Skin of body (tissue), 2 donors: ENCODE measurements around the gene NUDT6. TPM values are rescaled to one million over a fixed set of nuclear protein-coding genes. Genes with fewer than 3 reads are reported as not detected.
A peak's percentile ranks its signal among the peaks of the same experiment; 100 is the strongest.
"Not testable (repeated sequence)": the region's sequence is repeated elsewhere in the genome, so short reads cannot be mapped to it uniquely, and the experiment has no call there.

ENCODE experiments used
- DNase-seq: peaks from one replicate; lab custom pipeline; 2025; lab: John Stamatoyannopoulos, UW
- total RNA-seq: library from RNA; depleted of rRNA; stranded (reverse); fragments of >200 nt; gene quantifications from one replicate; pipeline ENCODE4 v1.2.3, GENCODE V29; 2014

The NUDT6 gene
- 7.2 TPM for total RNA-seq

DNA sequence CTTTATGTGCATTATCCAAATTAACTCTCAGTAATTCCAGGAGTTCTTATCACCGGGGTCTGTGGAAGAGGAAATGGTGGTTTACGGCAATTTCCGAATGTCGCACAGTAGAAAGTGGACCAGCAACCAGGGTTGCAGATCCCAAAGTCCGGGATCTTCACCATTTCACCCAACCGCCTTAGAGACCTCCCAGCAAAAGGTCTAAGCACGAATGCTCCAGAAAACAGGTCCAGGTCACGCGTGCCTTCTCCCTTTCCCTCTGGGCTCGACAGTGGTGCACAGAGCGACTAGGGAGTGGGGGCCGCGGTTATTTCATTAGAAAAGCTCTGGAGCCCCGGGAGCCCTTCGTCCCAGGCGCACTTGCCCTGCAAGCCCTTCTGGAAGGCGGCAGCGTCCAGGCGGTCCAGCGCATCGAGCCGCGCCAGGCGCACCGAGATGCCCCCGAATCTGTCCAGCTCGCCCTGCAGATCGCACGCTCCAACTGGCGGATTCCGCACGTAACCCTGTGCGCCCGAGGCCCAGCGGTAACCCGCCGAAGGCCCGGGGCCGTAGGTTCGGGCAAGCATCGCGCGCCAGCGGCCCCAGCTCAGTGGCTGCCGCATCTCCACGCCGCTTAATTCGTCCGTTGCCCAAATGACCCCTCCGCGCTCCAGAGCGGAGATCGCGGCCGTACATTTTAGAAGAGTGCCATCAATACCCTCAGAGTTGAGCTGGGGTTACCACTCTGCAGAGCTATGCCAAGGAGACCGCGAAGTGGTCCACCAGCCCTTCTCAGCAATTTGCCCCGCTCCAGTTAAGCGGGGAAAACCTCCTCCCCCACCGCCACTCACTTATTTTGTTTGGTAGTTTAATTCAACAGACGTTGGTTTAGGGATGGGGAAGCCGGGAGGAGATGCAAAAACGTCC is at the start of gene NUDT6:
Gene NUDT6 (minus strand): TSS at position 627 of the 906 bp plus-strand sequence. CDS start 25 bp downstream, at position 602.
- DNase-seq = peak; percentile 44

DNA sequence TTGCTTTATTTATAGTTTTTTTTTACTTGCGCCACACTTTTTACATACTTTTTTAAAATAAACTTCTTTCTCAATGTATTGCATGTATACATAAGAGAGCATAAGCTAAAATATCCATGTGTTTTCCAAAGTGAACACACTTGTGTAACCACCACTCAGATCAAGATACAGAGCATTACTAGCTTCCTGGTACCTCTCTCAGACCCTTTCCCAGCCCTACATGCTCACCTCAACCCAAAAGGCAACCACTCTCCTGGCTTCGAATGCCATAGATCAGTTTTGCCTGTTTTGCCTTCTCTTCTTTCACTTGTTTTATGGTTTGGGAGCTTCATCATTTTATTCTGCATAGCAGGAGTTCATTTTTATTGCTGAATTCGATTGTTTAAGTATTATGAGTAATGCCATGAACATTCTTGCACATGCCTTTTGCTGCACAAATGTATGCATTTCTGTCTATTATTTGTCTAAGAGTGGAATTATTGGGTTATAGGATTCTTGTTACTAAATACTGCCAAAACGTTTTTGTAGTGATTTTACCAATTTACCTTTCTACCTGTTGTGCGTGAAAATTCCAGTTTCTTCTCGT is 45.9 kb upstream of the NUDT6 start:
- no peak for DNase-seq

DNA sequence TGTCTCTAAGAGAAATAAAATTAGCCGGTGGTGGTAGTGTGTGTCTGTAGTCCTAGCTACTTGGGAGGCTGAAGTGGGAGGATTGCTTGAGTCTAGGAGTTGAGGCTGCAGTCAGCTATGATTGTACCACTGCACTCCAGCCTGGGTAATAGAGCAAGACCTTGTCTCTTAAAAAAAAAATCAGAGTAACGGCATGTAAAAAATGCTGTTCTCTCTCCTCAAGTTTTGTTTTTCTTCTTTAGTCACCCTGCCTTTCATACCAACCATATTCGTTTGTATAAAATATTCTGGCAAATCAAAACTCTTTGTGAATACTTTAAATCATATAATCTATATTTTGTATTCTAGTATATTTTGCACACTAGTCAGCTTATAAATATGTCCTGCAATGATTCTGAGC is 44.8 kb upstream of the NUDT6 start:
- no peak for DNase-seq

- DNase-seq = no peak
These were observed 43.8 kb upstream of the NUDT6 start for GRCh38 chr4:122966201-122966600.

- DNase-seq = no peak
These were observed 40.8 kb upstream of the NUDT6 start for GRCh38 chr4:122963216-122963615.

- no peak for DNase-seq
These were observed 38.2 kb upstream of the NUDT6 start for GRCh38 chr4:122960611-122961000.

DNA sequence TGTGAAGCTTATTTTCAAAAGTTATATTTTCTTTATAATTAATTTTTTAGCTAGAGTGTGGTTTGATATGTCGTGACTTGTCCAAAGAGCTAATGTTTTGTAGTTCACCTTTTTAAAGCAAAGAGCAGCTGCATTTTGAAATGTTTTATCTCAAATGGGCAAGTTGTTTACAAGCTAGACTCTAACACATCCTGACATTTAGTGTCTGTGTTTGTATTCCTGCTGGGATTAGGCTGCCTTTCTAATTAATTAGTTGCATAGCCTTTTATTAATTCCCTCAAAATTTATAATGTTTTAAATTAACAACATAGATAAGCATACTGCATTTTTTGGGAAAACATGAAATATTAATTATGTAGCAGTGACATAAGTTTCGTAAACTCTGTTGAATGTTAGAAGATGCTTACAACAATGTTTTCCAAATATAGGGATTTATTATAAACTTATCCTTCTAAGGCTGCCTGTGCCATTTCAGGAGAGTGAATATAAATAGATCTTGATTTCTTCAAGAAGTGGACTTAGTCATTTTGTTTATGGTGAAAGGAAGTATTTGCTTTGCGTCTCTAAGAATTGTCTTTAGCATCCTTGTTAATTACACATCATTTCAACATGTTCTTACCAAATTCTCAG is 37.7 kb upstream of the NUDT6 start:
- no peak for DNase-seq

DNA sequence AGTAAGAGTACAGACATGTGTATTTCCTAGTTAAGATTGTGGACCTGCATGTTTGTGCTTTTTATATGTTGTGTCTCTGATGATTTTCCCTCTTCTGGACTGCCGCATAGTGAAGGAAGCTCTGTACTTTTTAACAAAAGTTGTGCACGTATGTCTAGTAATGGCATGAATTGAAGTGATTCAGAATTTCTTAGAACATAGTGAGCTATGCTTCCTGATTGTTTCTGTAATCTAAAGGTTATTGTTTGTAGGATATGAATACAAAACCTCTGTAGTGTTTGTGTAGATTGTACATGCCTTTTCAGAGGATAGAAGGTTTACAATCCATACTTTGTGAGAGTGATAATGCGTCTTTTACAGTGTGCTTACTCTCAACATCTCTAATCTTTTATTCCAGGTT is 37.0 kb upstream of the NUDT6 start:
- no peak for DNase-seq

GRCh38 chr4:122958505-122958904 is 36.1 kb upstream of the NUDT6 start:
- no peak for DNase-seq

DNA sequence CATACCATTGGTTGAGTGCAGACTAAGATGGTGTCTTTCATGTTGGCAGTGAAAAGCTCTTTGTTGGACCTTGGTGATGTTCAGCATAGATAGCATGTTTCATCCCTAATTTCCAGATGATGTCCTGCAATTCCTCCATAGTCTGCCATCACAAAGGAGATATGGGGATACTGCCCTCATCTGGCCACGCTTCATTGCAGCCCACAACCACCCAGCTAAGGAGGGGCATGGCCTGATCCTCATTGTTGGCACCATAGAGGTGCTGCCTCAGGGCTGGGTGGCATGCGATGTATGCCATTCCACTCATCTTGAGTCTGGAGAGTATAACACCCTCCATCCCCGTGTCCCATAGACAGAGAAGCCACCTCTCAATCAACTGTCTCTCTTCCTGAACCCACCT is 31.5 kb upstream of the NUDT6 start:
- DNase-seq = no peak

DNA sequence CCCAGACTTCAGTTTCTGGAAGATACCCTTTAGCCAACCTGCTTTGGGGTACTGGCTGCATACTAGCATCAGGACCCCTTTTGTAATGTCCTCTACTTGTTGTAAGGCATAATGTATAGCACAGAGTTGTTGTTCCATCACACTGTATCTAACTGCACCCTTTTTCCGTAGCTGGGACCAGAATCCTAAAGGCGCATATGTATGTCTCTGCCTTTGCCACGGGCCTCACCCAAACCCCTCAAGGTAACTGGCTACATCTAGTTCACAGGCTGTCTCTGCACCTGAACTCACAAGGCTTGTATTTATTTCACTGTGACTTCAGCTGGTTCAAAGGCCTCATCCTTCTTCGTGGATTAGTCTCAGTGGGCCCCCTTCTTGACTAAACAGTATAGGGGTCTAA is 29.6 kb upstream of the NUDT6 start:
- DNase-seq = no peak

GRCh38 chr4:122948671-122949070 is 26.3 kb upstream of the NUDT6 start:
- DNase-seq = no peak

- DNase-seq = no peak
These were observed 23.7 kb upstream of the NUDT6 start for GRCh38 chr4:122946142-122946541.

DNA sequence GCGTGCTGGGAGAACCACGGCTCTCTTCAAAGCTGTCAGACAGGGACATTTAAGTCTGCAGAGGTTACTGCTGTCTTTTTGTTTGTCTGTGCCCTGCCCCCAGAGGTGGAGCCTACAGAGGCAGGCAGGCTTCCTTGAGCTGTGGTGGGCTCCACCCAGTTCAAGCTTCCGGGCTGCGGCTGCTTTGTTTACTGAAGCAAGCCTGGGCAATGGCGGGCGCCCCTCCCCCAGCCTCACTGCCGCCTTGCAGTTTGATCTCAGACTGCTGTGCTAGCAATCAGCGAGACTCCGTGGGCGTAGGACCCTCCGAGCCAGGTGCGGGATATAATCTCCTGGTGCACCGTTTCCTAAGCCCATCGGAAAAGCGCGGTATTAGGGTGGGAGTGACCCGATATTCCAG is 22.7 kb upstream of the NUDT6 start:
- DNase-seq = not testable (repeated sequence)

GRCh38 chr4:122932763-122933162 is 10.4 kb upstream of the NUDT6 start:
- no peak for DNase-seq

DNA sequence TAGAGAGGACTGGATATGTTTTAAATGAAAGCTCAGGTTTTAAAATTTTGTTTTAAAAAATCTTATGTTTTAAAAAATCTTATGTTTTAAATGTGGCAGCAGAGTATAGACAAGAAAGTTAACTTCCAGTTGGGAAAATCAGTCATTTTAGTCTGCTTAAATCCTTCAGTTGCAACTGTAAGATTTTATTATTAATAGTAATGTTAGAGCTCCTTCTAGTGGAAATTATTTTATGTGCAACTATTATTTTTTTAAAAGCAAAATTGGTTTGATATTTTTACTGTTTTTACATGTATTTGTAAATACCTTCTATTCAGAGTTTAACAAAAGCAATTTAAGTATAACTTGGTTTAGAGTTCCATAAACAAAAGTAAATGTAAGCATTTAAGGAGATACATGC is 8.5 kb upstream of the NUDT6 start:
- DNase-seq = no peak

DNA sequence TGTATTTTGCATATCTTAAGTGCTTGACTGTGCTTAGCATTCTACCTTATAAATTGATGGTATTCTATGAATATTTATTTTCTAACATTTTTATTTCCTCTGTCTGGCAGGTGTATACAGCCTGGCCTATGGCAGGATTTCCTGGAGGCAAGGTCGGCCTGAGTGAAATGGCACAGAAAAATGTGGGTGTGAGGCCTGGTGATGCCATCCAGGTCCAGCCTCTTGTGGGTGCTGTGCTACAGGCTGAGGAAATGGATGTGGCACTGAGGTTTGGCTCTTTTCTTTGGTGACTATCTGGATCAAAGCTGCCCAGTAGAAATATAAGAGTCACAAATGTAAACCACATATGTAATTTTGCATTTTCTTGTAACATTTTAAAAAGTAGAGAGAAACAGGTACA is 6.5 kb upstream of the NUDT6 start:
- no peak for DNase-seq

GRCh38 chr4:122922877-122923511 is 597 bp upstream of the NUDT6 start:
- peak; percentile 84 for DNase-seq

DNA sequence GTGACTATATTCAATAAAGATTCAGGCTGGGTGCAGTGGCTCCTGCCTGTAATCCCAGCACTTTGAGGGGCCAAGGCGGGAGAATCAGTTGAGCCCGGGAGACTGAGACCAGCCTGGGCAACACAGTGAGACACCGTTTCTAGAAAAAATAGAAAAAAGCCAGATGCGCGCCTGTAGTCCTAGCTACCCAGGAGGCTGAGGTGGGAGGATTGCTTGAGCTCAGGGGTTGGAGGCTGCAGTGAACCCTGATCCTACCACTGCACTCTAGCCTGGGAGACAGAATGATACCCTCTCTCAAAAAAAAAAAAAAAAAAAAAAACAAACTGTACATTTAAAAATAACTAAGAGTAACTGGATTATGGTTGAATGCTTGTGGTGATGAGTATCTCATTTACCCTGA is 1.1 kb downstream of the NUDT6 start:
- DNase-seq = no peak

GRCh38 chr4:122920473-122920872 is 1.9 kb downstream of the NUDT6 start:
- DNase-seq = no peak

GRCh38 chr4:122917731-122918130 is 4.7 kb downstream of the NUDT6 start:
- DNase-seq = no peak

DNA sequence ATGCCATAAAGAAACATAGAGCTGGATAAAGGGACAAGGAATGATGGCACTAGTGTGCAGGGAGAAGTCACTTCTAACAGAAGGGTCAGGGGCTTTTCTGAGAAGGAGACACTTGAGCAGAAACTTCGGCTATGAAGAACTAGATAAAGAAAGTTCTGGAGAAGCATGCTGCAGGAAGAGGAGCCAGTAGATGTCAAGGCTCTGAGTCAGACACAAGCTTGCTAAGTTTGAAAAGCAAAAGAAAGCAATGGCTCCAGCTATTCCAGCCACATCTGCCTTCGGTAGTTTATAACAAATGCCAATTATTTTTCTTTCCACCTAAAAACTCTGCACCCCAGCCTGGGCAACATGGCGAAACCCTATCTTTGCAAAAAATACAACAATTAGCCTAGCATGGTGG is 7.5 kb downstream of the NUDT6 start:
- no peak for DNase-seq
